Body of pancreas (tissue), 4 donors: ENCODE data around the gene KMT2D.

ENCODE experiments used
- POLR2A ChIP-seq, 3 donors: fragments of 450-650 bp; IDR thresholded peaks; one replicate each; pipeline ENCODE4 v1.6.1; 2016; ENCODE audit warnings: antibody characterized with exemption in 3 of 3, mild to moderate bottlenecking in 2 of 3
- TF ChIP-seq, protein P1 (sequence below), 7 experiments: fragments of 450-650 bp in 4 of 7; fragments of 200-600 bp in 3 of 7; sonication (generic) in 3 of 7; IDR thresholded peaks; one replicate each; pipeline ENCODE4 v1.5.1; 2016 to 2019; ENCODE audit warnings: antibody characterized with exemption in 7 of 7

- TF ChIP-seq, protein P1, sequence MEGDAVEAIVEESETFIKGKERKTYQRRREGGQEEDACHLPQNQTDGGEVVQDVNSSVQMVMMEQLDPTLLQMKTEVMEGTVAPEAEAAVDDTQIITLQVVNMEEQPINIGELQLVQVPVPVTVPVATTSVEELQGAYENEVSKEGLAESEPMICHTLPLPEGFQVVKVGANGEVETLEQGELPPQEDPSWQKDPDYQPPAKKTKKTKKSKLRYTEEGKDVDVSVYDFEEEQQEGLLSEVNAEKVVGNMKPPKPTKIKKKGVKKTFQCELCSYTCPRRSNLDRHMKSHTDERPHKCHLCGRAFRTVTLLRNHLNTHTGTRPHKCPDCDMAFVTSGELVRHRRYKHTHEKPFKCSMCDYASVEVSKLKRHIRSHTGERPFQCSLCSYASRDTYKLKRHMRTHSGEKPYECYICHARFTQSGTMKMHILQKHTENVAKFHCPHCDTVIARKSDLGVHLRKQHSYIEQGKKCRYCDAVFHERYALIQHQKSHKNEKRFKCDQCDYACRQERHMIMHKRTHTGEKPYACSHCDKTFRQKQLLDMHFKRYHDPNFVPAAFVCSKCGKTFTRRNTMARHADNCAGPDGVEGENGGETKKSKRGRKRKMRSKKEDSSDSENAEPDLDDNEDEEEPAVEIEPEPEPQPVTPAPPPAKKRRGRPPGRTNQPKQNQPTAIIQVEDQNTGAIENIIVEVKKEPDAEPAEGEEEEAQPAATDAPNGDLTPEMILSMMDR (IDR thresholded peaks at IDR 0.05): no peak
- no peak for TF ChIP-seq POLR2A (IDR thresholded peaks at IDR 0.05)
Observed at GRCh38 chr12:49084438-49084837, 23.8 kb upstream of the KMT2D start.
